Activated B cell treated with CpG ODN at 0.5 μM for 24 hours (primary cell): ENCODE results near the gene SPTSSA. TPM values are rescaled to one million over a fixed set of nuclear protein-coding genes. Genes with fewer than 3 reads are reported as not detected.
"Not testable (repeated sequence)": the region's sequence is repeated elsewhere in the genome, so short reads cannot be mapped to it uniquely, and the experiment has no call there.

Experiments used
- ATAC-seq: fragments of 200-7000 bp; cut with Tn5 transposase; one replicate; pipeline ENCODE4 v1.10.0; 2021; ENCODE audit warnings: low read depth, mild to moderate bottlenecking, moderate library complexity
- CTCF ChIA-PET: fragments of 350-600 bp; sonication (Branson Sonifier 250); formaldehyde crosslinking; loops from one replicate; lab custom pipeline; 2021; ENCODE audit warnings: antibody characterized with exemption; lab: Charles Lee
- POLR2A ChIA-PET: fragments of 350-600 bp; sonication (Branson Sonifier 250); formaldehyde crosslinking; loops from one replicate; lab custom pipeline; 2021; ENCODE audit warnings: antibody characterized with exemption; lab: Charles Lee
- DNase-seq: peaks from one replicate; pipeline ENCODE4 v3.0.0; 2022
- H3K27ac Mint-ChIP-seq: one replicate; pipeline ENCODE4 v1.8.0; 2020; ENCODE audit warnings: mixed read lengths
- H3K27me3 Mint-ChIP-seq: one replicate; pipeline ENCODE4 v1.8.0; 2021; ENCODE audit warnings: mixed read lengths
- H3K36me3 Mint-ChIP-seq: one replicate; pipeline ENCODE4 v1.8.0; 2021; ENCODE audit warnings: low read depth, mixed read lengths
- H3K4me1 Mint-ChIP-seq: one replicate; pipeline ENCODE4 v1.8.0; 2021; ENCODE audit warnings: mixed read lengths
- H3K4me3 Mint-ChIP-seq: one replicate; pipeline ENCODE4 v1.8.0; 2020; ENCODE audit warnings: mild to moderate bottlenecking, mixed read lengths
- H3K9me3 Mint-ChIP-seq: one replicate; pipeline ENCODE4 v1.8.0; 2020; ENCODE audit warnings: mixed read lengths
- CTCF ChIP-seq: fragments of 200-600 bp; IDR thresholded peaks from one replicate; pipeline ENCODE4 v1.8.0; 2022; ENCODE audit warnings: antibody characterized with exemption, mild to moderate bottlenecking
- intact Hi-C: fragments of 100-400 bp; cut with micrococcal nuclease; formaldehyde crosslinking; loops from one replicate; pipeline ENCODE4 v1.15.1; 2024
- total RNA-seq: library from RNA; stranded (reverse); gene quantifications from 2 replicates; pipeline ENCODE4 v1.2.3, GENCODE V29; 2022

Gene SPTSSA
- total RNA-seq, 1 donor from 2014 or later, result 6.2 TPM

GRCh38 chr14:34387974-34388516 is 74.0 kb downstream of the SPTSSA start:
- no peak for ATAC-seq
- Mint-ChIP-seq H3K27me3 (peaks cover 32% of the 10 kb centered on the region), H3K9me3 (peaks cover 3% of the 10 kb centered on the region), H3K27ac (no peak overlapping the region), H3K4me3 (no peak overlapping the region), H3K4me1 (no peaks in the 10 kb centered on the region), H3K36me3 (no peaks in the 10 kb centered on the region)
- POLR2A ChIA-PET, result no interaction called here
- intact Hi-C loops, result no loop called here
- TF ChIP-seq CTCF, result no peak
- DNase-seq, result no peak
- CTCF ChIA-PET, result no interaction called here

GRCh38 chr14:34386865-34387485 is 75.1 kb downstream of the SPTSSA start:
- TF ChIP-seq CTCF, result no peak
- POLR2A ChIA-PET, result no interaction called here
- ATAC-seq (no peak), DNase-seq (no peak)
- CTCF ChIA-PET, result no interaction called here
- Mint-ChIP-seq H3K27me3 (peaks cover 31% of the 10 kb centered on the region), H3K4me1 (no peaks in the 10 kb centered on the region), H3K4me3 (no peak overlapping the region), H3K36me3 (no peaks in the 10 kb centered on the region), H3K9me3 (peaks cover 3% of the 10 kb centered on the region), H3K27ac (no peak overlapping the region)
- intact Hi-C loops, result no loop called here

GRCh38 chr14:34385881-34386280 is 76.2 kb downstream of the SPTSSA start:
- POLR2A ChIA-PET, intact Hi-C loops, ATAC-seq: not testable (repeated sequence)

GRCh38 chr14:34383839-34384238 is 78.2 kb downstream of the SPTSSA start:
- no peaks in the 10 kb centered on the region for H3K36me3 Mint-ChIP-seq
- no peaks in the 10 kb centered on the region for H3K4me1 Mint-ChIP-seq
- intact Hi-C loops, result no loop called here
- peaks cover 27% of the 10 kb centered on the region for H3K27me3 Mint-ChIP-seq
- CTCF ChIA-PET, result no interaction called here
- DNase-seq, result no peak
- no peak overlapping the region for H3K4me3 Mint-ChIP-seq
- H3K27ac Mint-ChIP-seq, result no peak overlapping the region
- H3K9me3 Mint-ChIP-seq, result no peaks in the 10 kb centered on the region
- no peak for ATAC-seq
- POLR2A ChIA-PET, result no interaction called here
- TF ChIP-seq CTCF, result no peak

More at GRCh38 chr14:34385881-34386280, 76.2 kb downstream of the SPTSSA start:
- CTCF ChIA-PET, H3K9me3 Mint-ChIP-seq, H3K27ac Mint-ChIP-seq, H3K4me3 Mint-ChIP-seq, DNase-seq, H3K4me1 Mint-ChIP-seq, H3K36me3 Mint-ChIP-seq: not testable (repeated sequence)
- H3K27me3 Mint-ChIP-seq, result peaks cover 31% of the 10 kb centered on the region

Other genes starting within 250 kb of the SPTSSA start
- 40.7 and 43.2 TPM in 2 replicates for gene EAPP, start 77.5 kb upstream of the SPTSSA start, total RNA-seq
- gene SNX6, start 167.9 kb upstream of the SPTSSA start, total RNA-seq, result 56.0 and 61.0 TPM in 2 replicates